ENCODE data around the gene ITGA5. TPM values are rescaled to one million over a fixed set of nuclear protein-coding genes. Genes with fewer than 3 reads are reported as not detected.

ITGA5 gene
- total and polyA plus RNA-seq, 2 experiments from 2014 or later: 7.3 to 23.7 TPM

- Histone ChIP-seq H2AFZ (peak overlapping the region; percentile 16; the same call in 1 of the 2 replicates), H3K4me3 (peak overlapping the region; percentile 75), H3K36me3 (ENCODE audit: insufficient read depth) (no peaks in the 10 kb centered on the region), H3K27me3 (ENCODE audit: insufficient read depth) (no peaks in the 10 kb centered on the region), H3K9me2 (ENCODE audit: insufficient read depth) (no peaks in the 10 kb centered on the region), H3K27ac (ENCODE audit: low read depth) (peak overlapping the region; percentile 82), H3K4me2 (peak overlapping the region; percentile 95), H3K4me1 (ENCODE audit: insufficient read depth) (peaks cover 57% of the 10 kb centered on the region), H4K20me1 (replicated peaks; ENCODE audit: insufficient read depth) (no peaks in the 10 kb centered on the region), H3F3A (replicated peaks; ENCODE audit: low read depth) (peaks cover 11% of the 10 kb centered on the region), H3K79me2 (replicated peaks; ENCODE audit: insufficient read depth) (no peaks in the 10 kb centered on the region; the same call in 1 of the 2 replicates)
- DNase-seq (ENCODE audit: low spot score): no peak
- H3K4me3 Mint-ChIP-seq: no peak overlapping the region
- H3K27ac Mint-ChIP-seq: no peak overlapping the region
- TF ChIP-seq REST (IDR thresholded peaks at IDR 0.05; ENCODE audit: unreplicated experiment) (no peak), JUNB (IDR thresholded peaks at IDR 0.05; ENCODE audit: unreplicated experiment) (no peak), EZH2phosphoT487 (IDR thresholded peaks at IDR 0.05; ENCODE audit: unreplicated experiment) (no peak), STAT1 (IDR thresholded peaks at IDR 0.05; ENCODE audit: unreplicated experiment) (no peak), ZNF114 (CRISPR knock-in tag; IDR thresholded peaks at IDR 0.05) (no peak), ZNF331 (CRISPR knock-in tag; IDR thresholded peaks at IDR 0.05; ENCODE audit: low read depth) (no peak), CTCF (conservative IDR thresholded peaks at IDR 0.05; ENCODE audit: low read depth in 2 of 2) (0 out of 4 replicates have a peak, but pooled peaks of 1 of the 2 experiments have one; percentile 16), NANOG (IDR thresholded peaks at IDR 0.05; ENCODE audit: borderline replicate concordance) (no peak), ZNF462 (CRISPR knock-in tag; IDR thresholded peaks at IDR 0.05) (no peak), EZH2 (IDR thresholded peaks at IDR 0.05; ENCODE audit: low read depth, unreplicated experiment) (no peak), POLR2AphosphoS5 (IDR thresholded peaks at IDR 0.05; ENCODE audit: low read depth) (no peak), CREB1 (CRISPR knock-in tag; IDR thresholded peaks at IDR 0.05; ENCODE audit: low read depth) (0 out of 2 replicates have a peak, but pooled peaks have one; percentile 6), ETS1 (IDR thresholded peaks at IDR 0.05) (no peak)
- H3K36me3 Mint-ChIP-seq (ENCODE audit: low read depth): no peaks in the 10 kb centered on the region; the same call in 2 of the 3 replicates
- ATAC-seq: peak; percentile 4
- H3K27me3 Mint-ChIP-seq (ENCODE audit: insufficient read depth, low read depth, poor library complexity): peaks cover 25% of the 10 kb centered on the region
- peaks cover 13% of the 10 kb centered on the region for H3K4me1 Mint-ChIP-seq
- H3K9me3 Mint-ChIP-seq: no peaks in the 10 kb centered on the region; the same call in 2 of the 3 replicates
Observed at GRCh38 chr12:54358191-54358944, 60.7 kb downstream of the ITGA5 start.
